SU-DHL-6 (cell line): ENCODE results near the gene GRAMD1B.

Experiments
- CTCF ChIP-seq: fragments of 200-600 bp; sonication (generic); IDR thresholded peaks from one replicate; pipeline ENCODE4 v1.5.1; 2017; ENCODE audit warnings: antibody characterized with exemption, mild to moderate bottlenecking, low read length, moderate library complexity; ENCODE audit not compliant: insufficient read depth, poor library complexity, severe bottlenecking
- EZH2phosphoT487 ChIP-seq: fragments of 200-600 bp; sonication (generic), shearing (Covaris generic); conservative IDR thresholded peaks from 2 replicates; pipeline ENCODE4 v1.6.1; 2018; ENCODE audit warnings: mild to moderate bottlenecking, antibody characterized with exemption, low read length, moderate library complexity, mixed read lengths

GRCh38 chr11:123535401-123535800 lies 105.3 kb downstream of the GRAMD1B start:
- TF ChIP-seq CTCF (no peak), EZH2phosphoT487 (no peak)
